ENCODE data around the gene LRRC26. TPM values are rescaled to one million over a fixed set of nuclear protein-coding genes. Genes with fewer than 3 reads are reported as not detected.
"Not testable (repeated sequence)": the region's sequence is repeated elsewhere in the genome, so short reads cannot be mapped to it uniquely, and the experiment has no call there.

The LRRC26 gene
- total RNA-seq, 2 donors from 2014 or later: not detected

- H3K4me3 Mint-ChIP-seq: no peak overlapping the region
- ATAC-seq: no peak
- H3K27ac Mint-ChIP-seq: no peak overlapping the region
- no peak for DNase-seq (ENCODE audit: low spot score)
- H3K4me1 Mint-ChIP-seq (ENCODE audit: low read depth in 2 of 2): peaks cover 0 to 6% of the 10 kb centered on the region in 2 donors
- peaks cover 17 to 23% of the 10 kb centered on the region in 2 donors for H3K27me3 Mint-ChIP-seq
- no peaks in the 10 kb centered on the region for H3K9me3 Mint-ChIP-seq
- H3K36me3 Mint-ChIP-seq: no peaks in the 10 kb centered on the region
Measured at GRCh38 chr9:137141976-137142936, 27.6 kb downstream of the LRRC26 start.

- peaks cover 0 to 6% of the 10 kb centered on the region in 2 donors for H3K4me1 Mint-ChIP-seq (ENCODE audit: low read depth in 2 of 2)
- DNase-seq (ENCODE audit: low spot score): no peak
- H3K27ac Mint-ChIP-seq: no peak overlapping the region
- H3K4me3 Mint-ChIP-seq: no peak overlapping the region
- no peaks in the 10 kb centered on the region for H3K36me3 Mint-ChIP-seq
- H3K27me3 Mint-ChIP-seq: peaks cover 18 to 20% of the 10 kb centered on the region in 2 donors
- no peak for ATAC-seq
- no peaks in the 10 kb centered on the region for H3K9me3 Mint-ChIP-seq
Measured at GRCh38 chr9:137141050-137141810, 28.6 kb downstream of the LRRC26 start.

- ATAC-seq (no peak), DNase-seq (ENCODE audit: low spot score) (no peak)
- Mint-ChIP-seq H3K27me3 (peaks cover 25% of the 10 kb centered on the region in 2 donors), H3K4me1 (ENCODE audit: low read depth in 2 of 2) (peaks cover 0 to 6% of the 10 kb centered on the region in 2 donors), H3K36me3 (no peaks in the 10 kb centered on the region), H3K4me3 (no peak overlapping the region), H3K27ac (no peak overlapping the region), H3K9me3 (no peaks in the 10 kb centered on the region)
Measured at GRCh38 chr9:137140151-137141012, 29.5 kb downstream of the LRRC26 start.

GRCh38 chr9:137139468-137140150 is 30.2 kb downstream of the LRRC26 start:
- no peak for DNase-seq (ENCODE audit: low spot score)
- no peak overlapping the region for H3K4me3 Mint-ChIP-seq
- H3K36me3 Mint-ChIP-seq: no peaks in the 10 kb centered on the region
- H3K9me3 Mint-ChIP-seq: no peaks in the 10 kb centered on the region
- ATAC-seq: no peak
- peaks cover 25% of the 10 kb centered on the region in 2 donors for H3K27me3 Mint-ChIP-seq
- peaks cover 0 to 6% of the 10 kb centered on the region in 2 donors for H3K4me1 Mint-ChIP-seq (ENCODE audit: low read depth in 2 of 2)
- no peak overlapping the region for H3K27ac Mint-ChIP-seq

GRCh38 chr9:137138722-137139467 is 31.0 kb downstream of the LRRC26 start, which contains the start of gene GRIN1:
GRIN1 (plus strand) TSS chr9:137139154; CDS start chr9:137139487, 333 bp downstream.
- ATAC-seq (peak; percentile 43 to 72), DNase-seq (ENCODE audit: low spot score) (peak; percentile 67)
- Mint-ChIP-seq H3K27me3 (peaks cover 25% of the 10 kb centered on the region in 2 donors), H3K4me1 (ENCODE audit: low read depth in 2 of 2) (peaks cover 0 to 6% of the 10 kb centered on the region in 2 donors), H3K27ac (no peak within 1 kb of the TSS), H3K36me3 (no peaks in the 10 kb centered on the region), H3K9me3 (no peaks in the 10 kb centered on the region), H3K4me3 (no peak within 1 kb of the TSS)

GRCh38 chr9:137138058-137138721 is 31.7 kb downstream of the LRRC26 start:
- no peak for DNase-seq (ENCODE audit: low spot score)
- Mint-ChIP-seq H3K9me3 (no peaks in the 10 kb centered on the region), H3K36me3 (no peaks in the 10 kb centered on the region), H3K4me3 (no peak overlapping the region), H3K4me1 (ENCODE audit: low read depth in 2 of 2) (peaks cover 0 to 6% of the 10 kb centered on the region in 2 donors), H3K27me3 (peaks cover 25% of the 10 kb centered on the region in 2 donors), H3K27ac (no peak overlapping the region)
- ATAC-seq: no peak

GRCh38 chr9:137136881-137137607 is 32.8 kb downstream of the LRRC26 start:
- H3K4me3 Mint-ChIP-seq: no peak overlapping the region
- DNase-seq (ENCODE audit: low spot score) (no peak), ATAC-seq (no peak)
- H3K27me3 Mint-ChIP-seq: peaks cover 18 to 22% of the 10 kb centered on the region in 2 donors
- H3K36me3 Mint-ChIP-seq: no peaks in the 10 kb centered on the region
- H3K4me1 Mint-ChIP-seq (ENCODE audit: low read depth in 2 of 2): peaks cover 0 to 2% of the 10 kb centered on the region in 2 donors
- no peaks in the 10 kb centered on the region for H3K9me3 Mint-ChIP-seq
- H3K27ac Mint-ChIP-seq: no peak overlapping the region

- Mint-ChIP-seq H3K4me1 (ENCODE audit: low read depth in 2 of 2) (peaks cover 0 to 2% of the 10 kb centered on the region in 2 donors), H3K9me3 (no peaks in the 10 kb centered on the region), H3K36me3 (no peaks in the 10 kb centered on the region), H3K4me3 (no peak overlapping the region), H3K27ac (no peak overlapping the region), H3K27me3 (peaks cover 15 to 19% of the 10 kb centered on the region in 2 donors)
- ATAC-seq (no peak), DNase-seq (ENCODE audit: low spot score) (no peak)
Measured at GRCh38 chr9:137136261-137136880, 33.5 kb downstream of the LRRC26 start.

- not testable (repeated sequence) for H3K27ac Mint-ChIP-seq; DNase-seq (ENCODE audit: low spot score); H3K4me1 Mint-ChIP-seq (ENCODE audit: low read depth in 2 of 2); H3K9me3 Mint-ChIP-seq; H3K36me3 Mint-ChIP-seq; ATAC-seq; H3K4me3 Mint-ChIP-seq
- H3K27me3 Mint-ChIP-seq: peaks cover 9 to 15% of the 10 kb centered on the region in 2 donors
Measured at GRCh38 chr9:137135154-137135553, 34.7 kb downstream of the LRRC26 start.

GRCh38 chr9:137134191-137134590 is 35.7 kb downstream of the LRRC26 start:
- Mint-ChIP-seq H3K27me3 (peaks cover 8 to 9% of the 10 kb centered on the region in 2 donors), H3K4me1 (ENCODE audit: low read depth in 2 of 2) (no peaks in the 10 kb centered on the region), H3K27ac (no peak overlapping the region), H3K9me3 (no peaks in the 10 kb centered on the region), H3K36me3 (no peaks in the 10 kb centered on the region), H3K4me3 (no peak overlapping the region)
- ATAC-seq: no peak
- DNase-seq (ENCODE audit: low spot score): no peak

- H3K4me1 Mint-ChIP-seq (ENCODE audit: low read depth in 2 of 2): peaks cover 24 to 25% of the 10 kb centered on the region in 2 donors
- no peak overlapping the region for H3K27ac Mint-ChIP-seq
- H3K9me3 Mint-ChIP-seq: no peaks in the 10 kb centered on the region
- ATAC-seq (peak; percentile 31 to 38), DNase-seq (ENCODE audit: low spot score) (no peak)
- H3K27me3 Mint-ChIP-seq: peaks cover 0 to 2% of the 10 kb centered on the region in 2 donors
- peak overlapping the region; percentile 84 for H3K4me3 Mint-ChIP-seq
- no peaks in the 10 kb centered on the region for H3K36me3 Mint-ChIP-seq
Measured at GRCh38 chr9:137130176-137130755, 39.6 kb downstream of the LRRC26 start.

All from natural killer cell treated with Interleukin-12 subunit alpha and Interleukin-12 subunit beta and Interleukin-15 and Interleukin-18, amount 100 ng/mL, for 72 hours (primary cell).